HL-60/S4 treated with phorbol 12-myristate 13-acetate at 8.2 ng/mL for 4 days and 3 days (cell line): Measurements from ENCODE around the gene EFNA5.

ENCODE experiments used
- in situ Hi-C: fragments of 300-500 bp; cut with MboI; formaldehyde crosslinking; loops from 2 replicates; pipeline ENCODE4 v1.15.0; 2022; ENCODE audit warnings: low sequenced_read_pairs

EFNA5 gene

DNA sequence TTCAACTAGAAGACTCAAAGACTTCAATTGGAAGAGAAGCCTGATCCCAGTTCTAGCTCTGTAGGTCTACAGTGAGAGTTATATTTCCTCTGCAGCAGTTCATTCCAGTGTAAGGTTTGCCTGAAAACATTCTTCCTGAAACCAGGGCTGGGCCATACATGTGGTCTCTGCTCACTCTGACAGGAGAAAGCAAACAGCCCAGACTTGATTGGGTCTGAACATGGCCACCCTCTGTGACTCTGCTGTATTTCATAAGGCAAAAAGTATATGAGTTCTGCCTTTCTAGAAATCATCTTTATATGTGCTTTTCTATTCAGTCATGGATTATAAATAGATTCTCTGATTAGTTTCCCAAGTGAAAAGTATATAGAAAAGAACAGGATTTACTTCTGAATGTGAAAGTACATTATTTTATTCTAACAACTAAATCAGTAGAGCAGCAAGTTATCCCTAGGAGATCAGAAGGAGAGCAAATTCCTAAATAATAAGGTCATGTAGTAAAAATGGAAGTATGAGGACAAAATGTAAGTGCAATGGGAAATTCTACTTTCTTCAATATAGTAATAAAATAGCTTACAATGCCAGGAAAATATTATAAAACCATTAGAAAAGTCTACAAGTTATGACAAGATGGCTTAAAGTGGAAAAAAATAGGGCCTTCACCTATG lies 144.3 kb downstream of the EFNA5 start:
- in situ Hi-C loops = no loop called here

DNA sequence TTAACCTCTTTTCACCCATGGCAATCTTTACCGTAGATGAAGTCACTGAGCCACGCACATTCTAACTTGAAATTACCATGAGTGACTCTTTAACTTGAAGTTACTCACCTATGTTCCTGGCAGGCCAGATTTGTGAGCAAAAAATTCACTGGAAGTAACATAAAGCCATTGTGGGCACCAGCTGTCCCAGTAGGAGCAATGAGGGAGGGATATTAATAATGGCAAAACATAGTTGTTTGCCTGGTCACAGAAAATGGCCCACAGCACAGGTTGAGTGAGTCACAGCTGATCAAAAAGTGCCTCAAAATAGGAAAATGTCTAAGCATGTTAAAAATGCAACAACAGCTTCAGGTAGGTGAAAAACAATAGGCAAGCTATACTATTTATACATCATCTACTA lies 146.6 kb downstream of the EFNA5 start:
- in situ Hi-C loops = no loop called here

DNA sequence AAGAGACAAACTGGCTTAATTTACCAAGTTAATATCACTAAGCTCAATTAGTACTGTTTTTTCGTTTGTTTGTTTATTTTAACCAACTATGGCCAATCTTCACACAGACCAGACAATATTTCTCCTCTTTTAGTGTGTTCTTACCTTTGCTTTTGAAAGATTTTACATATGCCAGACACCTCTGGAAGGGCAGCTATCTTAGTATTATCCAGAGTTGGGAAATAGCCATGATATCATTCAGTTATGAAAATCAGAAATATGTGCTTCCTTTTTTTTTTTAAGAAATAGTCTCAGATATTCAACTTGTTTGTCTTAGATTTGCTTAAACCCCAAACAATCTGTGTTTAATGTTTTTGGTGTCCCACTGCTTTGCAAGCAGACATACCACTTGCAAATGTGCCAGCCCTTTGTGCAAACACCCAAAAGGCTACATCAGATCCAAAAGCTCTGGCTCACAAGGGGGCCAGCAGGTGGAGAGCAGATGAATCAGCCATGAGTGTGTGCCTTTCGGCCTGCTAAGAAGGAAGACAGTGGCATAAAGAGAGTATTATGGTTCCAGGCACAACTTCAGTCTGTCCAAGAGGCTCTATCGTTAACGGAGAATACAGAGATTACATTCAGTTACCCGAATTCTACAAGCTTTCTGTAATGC lies 147.6 kb downstream of the EFNA5 start:
- in situ Hi-C loops = no loop called here

DNA sequence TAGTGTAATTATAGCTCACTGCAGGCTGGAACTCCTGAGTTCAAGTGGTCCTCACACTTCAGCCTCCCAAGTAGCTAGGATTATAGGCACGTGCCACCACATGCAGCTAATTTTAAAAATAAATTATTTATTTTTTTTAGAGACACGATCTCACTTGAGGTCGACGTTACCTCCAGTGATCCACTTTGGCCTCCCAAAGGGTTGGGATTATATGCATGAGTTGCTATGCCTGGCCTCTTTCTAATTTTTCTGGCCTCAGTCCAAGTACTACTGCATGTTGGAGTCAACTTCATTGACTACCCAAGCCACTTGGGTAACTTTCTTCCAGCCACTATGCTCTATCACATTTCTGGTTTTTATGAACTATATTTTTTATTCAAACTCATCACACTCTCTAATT lies 148.3 kb downstream of the EFNA5 start:
- in situ Hi-C loops = no loop called here

DNA sequence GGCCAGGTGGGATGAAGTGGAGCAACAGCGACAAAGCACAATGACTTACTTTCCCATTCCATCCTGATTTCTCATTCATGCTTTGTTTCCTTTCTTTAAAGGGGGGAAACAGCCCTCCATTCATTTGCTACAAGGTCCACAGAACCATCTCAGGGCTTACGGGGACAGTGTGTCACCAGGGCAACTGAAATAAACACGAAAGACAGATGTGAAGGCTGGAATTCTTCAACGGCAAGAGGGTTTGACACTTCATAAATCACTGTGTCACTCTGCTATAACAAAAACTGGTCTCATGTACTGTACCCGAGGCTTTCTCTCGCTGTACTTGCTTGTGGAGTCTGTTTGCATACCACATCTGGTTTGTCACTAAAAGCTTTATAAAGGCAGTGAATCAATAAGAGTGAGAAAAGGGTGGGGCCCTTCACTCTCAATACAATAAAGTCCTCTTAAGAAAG lies 150.8 kb downstream of the EFNA5 start:
- in situ Hi-C loops = no loop called here

DNA sequence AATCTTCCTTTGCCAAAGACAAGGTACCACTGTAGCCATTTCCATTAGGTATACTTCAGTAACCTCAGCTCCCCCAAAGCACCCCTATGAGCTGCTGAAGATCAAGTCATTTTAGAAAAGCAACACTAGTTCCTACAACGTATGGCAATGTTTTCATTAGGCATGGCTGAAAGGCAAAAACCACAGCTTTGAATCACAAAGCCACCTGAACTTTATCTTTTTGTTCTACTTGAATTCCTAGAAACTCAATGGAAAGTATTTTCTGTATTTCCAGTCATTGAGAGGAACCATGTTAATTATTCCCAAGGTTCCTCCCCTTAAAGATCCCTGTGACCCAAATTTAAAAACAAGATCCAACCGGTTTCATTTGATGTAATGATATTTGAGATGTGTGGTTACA lies 152.1 kb downstream of the EFNA5 start:
- in situ Hi-C loops = no loop called here

DNA sequence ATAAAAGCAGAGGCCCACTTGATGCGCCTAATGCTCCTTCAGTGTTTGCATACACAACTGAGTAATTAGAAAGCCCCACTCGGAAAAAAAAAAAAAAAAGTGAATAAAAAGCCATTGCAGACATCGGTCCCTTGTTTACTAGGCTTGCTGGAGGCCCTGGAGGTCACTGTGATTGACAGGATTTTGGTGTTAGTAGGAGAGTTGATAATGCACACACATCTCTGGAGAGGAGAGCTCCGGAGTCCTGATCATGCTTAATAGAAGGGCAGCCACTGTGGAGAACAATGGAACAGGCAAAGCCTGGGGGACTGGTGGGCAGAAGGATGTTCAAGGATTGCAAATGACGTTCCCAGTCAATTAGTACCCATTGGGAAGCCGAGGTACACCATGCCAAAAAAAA lies 152.5 kb downstream of the EFNA5 start:
- in situ Hi-C loops = no loop called here

DNA sequence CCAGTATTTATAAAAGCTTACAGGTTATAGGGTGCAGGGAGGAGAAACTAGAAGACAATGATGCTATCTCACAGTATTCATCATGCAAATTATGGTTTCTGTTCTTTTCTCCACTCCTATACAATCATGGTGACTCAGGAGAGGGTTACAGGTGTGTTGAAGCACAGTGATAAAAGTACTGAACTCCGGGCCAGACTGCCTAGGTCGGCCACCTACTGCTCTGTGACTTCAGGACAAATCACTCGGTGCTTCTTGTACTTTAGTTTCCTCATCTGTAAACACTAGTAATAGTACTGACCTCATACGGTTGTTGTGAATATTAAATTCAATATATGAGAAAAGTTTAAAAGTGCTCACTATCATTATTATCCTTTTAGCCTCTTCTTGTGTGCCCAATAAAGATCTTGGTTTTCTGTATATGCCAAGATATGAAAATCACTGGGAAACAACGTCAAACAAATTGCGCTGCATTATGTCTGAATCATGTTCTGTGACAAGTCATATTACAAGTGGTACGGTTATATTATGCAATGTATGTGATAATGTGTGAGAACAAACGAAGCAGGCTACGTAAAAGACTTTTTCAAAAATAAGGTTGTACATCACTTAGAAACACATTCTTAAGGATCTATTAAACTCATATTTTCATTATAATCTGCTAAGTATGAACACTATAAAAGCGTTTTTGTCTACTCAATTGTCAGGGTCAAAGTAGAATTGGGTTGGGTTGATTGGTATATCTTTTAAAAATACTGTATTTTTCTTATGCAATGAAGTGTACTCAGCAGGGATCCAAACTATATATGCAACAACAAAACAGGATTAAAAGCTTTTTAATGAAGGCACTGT lies 153.3 kb downstream of the EFNA5 start:
- in situ Hi-C loops = no loop called here

DNA sequence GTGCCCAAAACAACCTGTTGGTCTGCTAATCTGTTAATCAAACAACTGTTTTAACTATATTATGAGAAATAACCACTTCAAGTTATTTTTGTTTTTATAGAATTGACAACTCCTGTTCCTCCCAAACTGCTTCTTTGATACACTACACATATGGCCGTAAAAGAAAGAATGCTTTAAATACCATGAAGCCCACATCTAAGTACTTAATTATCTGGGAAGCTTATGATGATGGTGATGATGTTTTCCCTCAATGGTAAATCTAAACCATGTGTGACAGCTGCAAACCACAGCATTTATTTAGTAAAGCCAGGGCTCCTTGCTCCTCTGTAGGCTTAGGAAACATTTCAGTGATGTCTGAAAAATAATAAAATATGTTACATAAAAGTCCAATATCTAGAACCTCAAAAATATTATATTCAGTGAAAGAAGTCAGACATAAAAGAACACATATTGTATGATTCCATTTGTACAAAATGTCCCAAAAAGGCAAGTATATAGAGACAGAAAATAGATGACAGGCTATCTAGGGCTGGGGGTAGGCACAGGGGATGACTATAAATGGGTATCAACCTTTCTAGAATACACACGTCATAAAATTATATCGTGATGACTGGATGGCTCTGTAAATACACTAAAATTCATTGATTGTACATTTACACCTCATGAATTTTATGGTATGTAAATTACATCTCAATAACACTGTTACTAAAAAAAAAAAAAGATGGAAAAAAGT lies 154.1 kb downstream of the EFNA5 start:
- in situ Hi-C loops = no loop called here

DNA sequence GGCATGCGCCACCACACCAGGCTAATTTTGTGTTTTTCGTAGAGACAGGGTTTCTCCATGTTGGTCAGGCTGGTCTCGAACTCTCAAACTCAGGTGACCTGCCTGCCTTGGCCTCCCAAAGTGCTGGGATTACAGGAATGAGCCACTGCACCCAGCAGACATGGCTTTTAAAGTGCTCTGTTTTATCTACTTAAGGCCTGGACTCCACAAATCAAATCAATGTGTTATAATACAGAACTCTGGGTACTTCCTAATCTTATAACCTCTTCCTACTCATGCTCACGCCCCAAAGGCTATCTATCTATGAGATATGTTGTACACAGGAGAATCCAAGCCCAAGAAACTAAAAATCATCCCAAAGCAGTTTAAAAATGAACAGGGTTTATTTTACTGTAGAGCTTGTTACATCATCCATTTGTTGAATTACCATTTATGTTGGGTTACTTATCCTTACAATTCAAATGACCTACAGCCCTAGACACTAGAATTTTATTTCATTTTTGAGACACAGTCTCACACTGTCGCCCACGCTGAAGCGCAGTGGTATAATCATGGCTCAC lies 155.1 kb downstream of the EFNA5 start:
- in situ Hi-C loops = no loop called here

DNA sequence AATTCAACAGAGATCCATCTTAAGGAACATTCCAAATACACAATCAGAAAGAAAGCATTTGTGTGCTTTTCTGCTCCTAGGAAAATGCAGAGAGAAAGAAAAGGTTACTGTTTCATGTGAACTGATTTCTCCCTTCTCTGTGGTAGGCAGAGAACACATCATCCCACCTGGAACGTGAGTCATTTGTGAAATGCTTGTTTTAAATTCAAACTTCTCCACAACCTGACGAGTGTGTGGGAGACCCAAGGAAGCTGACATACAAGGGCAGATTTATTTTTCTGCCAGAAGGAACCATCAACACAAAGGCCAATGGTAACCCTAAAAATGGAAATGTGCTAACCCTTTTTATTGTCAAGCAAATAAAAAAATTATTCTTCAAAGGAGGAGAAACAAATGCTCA lies 156.4 kb downstream of the EFNA5 start:
- in situ Hi-C loops = no loop called here

DNA sequence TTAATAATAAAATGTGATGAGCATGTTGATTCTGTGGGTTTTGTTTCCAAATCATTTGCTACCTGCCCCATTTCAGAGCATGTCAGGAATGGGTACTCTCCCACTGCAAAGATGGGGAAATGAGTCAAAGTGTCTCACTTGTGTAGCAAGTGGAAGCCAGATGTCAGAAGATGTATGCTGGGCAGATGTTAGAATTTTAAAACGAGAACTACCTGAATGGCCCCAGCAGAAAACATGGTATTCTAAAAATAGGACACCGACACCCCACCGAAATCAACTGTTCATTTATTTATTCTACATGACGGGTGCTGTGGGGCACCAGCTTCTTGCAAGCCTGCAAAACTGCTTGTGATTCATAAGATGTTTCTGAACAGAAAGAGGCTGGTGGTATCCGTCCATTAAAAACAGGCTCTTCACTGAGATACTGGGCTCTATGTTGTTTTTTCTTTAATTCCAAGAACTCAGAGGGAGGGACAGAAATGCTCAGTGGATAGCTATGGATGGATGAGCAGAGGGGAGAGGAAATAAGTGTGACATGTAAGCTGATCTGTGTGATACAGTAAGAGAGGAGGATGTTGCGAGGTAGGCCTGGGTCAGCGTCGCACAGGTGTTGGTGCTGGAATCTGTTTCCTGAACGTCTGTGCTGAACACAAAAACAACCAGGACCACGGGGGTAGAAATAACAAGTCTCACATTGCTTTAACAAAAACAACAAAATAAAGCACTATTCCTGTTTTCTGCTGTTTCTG lies 157.2 kb downstream of the EFNA5 start:
- in situ Hi-C loops = no loop called here

DNA sequence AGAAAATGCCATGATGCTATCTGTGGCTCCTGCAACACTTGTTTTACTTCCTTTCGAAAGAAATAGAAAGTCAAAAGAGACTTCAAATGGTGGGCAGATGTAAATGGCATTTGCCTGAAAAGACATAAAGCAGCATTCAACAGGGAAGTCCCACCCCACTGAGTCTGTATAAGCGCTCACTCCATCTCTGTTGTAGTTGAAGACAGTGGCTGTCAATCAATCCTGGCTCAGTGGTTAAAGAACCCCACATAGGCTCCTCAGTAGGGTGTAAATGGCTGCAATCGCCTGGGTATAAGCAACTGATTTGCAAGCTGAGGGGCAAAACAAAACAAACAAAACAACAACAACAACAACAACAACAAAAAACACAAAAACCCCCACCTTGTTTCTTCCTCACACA lies 158.7 kb downstream of the EFNA5 start:
- in situ Hi-C loops = no loop called here

DNA sequence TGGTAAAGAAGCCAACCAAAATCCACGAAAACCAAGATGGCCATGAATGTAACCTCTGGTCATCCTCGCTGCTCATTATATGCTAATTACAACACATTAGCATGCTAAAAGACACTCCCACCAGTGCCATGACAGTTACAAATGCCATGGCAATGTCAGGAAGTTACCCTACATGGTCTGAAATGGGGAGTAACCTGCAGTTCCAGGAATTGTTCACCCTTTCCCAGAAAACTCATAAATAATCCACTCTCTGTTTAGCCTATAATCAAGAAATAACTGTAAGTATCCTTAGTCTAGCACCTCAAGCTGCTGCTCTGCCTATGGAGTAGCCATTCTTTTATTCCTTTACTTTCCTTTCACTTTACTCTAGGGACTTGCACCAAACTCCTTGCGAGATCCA lies 160.6 kb downstream of the EFNA5 start:
- in situ Hi-C loops = no loop called here

DNA sequence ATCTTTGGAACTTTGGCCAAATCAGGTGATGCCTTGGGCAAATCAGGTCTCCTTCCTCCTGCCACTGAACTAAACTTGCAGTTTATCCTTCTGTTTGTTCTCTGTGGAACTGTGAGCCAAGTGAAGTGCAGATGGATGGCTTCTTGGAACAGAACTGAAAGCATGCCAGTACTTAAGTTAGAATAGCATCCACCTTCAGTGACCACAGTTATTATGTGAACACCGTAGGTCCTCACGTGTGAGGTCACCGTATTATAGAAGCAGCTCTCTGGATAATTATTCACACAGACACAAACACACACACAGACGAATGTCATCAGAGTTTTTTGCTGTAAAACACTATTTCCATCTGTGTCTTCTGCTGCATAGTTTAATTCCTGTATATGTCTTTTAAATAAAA lies 162.6 kb downstream of the EFNA5 start:
- in situ Hi-C loops = no loop called here

DNA sequence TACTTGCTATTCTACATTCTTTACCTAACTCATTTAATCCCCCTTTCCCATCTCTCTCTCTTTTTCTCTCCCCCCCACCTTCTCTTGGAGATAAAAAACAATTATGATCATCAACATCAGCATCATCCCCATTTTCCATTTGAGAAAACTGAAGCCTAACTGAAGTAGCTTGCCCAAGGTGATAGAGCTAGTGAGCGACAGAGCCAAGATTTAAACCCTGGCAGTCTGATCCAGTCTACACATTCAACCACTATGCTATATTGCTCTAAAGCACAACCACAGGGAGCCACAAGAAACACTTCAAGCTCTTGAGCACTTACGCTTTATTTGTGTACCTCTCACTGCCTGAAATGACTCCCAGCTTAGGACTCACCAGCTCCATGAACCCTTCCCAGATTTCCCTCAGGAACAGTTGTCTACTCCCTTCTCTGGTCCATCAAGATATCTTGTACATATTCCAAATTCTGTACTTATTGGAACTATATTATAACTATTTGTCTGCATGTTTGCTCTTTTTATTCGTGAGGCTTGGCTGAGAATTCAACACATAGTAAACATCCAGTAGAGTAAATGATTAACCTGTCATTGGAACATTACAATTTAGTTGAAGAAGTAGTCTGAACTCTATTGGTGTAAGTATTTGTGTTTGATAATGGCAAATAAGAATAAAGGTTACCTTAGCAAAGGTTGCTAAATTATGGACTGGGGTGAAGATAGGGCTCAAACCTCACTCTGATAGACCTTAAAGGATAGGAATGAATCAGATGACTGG lies 164.8 kb downstream of the EFNA5 start:
- in situ Hi-C loops = no loop called here

DNA sequence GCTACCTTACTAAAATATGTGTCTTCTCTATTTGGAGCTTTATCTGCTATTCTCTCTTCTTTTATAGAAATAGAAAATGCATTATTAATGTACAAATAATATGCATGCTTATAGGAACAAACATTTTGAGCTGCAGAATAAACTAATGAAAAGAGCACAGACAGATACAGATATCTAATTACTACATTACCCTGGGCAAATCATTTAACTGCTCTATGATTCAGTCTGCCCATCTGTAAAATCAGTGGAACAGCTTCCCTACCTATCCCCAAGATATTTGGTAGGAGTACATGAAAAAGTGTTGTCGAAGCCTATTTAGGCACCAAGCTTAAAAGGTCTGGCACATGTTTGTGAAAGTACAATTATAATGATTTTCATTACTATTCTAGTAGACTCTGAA lies 166.3 kb downstream of the EFNA5 start:
- in situ Hi-C loops = no loop called here

DNA sequence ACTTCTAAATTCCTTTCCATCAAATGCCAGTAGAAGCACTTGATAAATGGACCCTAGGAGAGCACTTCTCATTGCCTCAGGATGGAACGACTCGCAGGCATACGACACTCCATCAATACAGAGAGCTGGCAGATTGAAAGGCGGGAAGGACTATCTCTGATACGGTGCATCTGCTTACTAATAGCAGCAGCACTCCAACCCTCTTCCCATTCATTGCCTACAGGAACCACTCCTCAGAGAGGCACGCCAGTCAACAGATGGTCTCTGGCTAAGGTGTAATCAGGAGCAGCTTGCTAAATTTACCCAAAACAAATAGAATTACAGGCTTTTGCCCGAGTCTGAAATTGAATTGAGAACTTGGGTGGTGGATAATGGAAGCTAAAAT lies 168.1 kb downstream of the EFNA5 start:
- in situ Hi-C loops = no loop called here

DNA sequence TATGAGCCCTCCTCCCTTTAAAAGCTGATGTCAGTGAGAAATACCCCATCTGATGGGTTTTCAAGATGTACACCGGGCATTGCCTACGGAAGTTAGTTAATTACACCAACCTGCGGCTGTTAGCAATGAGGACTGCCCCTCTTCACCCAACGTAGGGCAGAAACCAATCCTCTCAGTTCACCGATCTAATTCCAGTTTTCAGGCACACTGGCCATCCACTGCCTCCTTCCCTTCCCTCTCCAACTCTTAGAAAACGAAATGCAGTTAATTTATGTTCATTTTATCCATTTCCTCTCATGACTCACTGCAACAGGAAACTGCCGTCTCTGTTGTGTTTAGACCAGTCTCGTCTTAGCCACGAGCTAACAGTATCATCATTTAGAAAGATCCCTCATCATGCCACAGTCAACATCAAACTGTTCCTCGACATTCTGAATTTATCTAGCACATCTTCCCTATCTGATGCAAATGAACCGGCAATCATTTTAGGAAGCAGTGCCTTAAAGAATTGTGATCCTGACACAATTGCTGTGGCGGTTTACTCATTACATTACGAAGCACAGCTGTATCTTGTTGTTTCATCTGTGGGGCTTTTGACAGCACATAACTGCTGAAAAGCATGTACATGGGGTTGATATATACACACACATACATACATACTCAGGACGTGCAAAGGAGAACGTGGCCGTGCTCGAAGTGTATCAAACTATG lies 168.6 kb downstream of the EFNA5 start:
- in situ Hi-C loops = no loop called here
